Kidney tubule cell (primary cell): Measurements from ENCODE around the gene HSD17B3.
"Not testable (repeated sequence)": the region's sequence is repeated elsewhere in the genome, so short reads cannot be mapped to it uniquely, and the experiment has no call there.

Source experiments
- DNase-seq: peaks from one replicate; pipeline ENCODE4 v3.0.0-alpha.2; 2018; ENCODE audit warnings: low spot score

The HSD17B3 gene

GRCh38 chr9:96193236-96193755, 108.7 kb downstream of the HSD17B3 start:
- DNase-seq, result peak; percentile 49

DNA sequence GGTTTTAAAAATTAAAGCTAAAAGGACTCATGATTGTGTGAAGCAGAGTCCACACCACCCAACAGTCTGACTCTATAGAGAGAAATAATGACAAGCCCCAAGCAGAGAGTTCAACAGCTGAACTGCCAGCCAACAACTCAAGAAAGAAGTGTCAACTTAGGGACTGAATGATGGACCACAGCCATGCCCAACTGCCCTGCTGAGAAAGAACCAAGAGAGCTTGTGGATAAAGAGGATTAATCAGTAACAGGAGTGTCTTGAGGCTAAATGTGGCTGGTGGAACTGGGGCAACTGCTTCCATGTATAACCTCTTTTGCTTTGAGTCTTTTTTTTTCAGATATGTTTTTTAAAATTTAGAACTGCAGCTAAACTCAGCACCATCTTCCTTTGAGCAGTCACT, 109.3 kb downstream of the HSD17B3 start:
- no peak for DNase-seq

GRCh38 chr9:96189995-96190394, 112.0 kb downstream of the HSD17B3 start:
- DNase-seq, result no peak

- DNase-seq, result not testable (repeated sequence)
These were observed 112.4 kb downstream of the HSD17B3 start for GRCh38 chr9:96189581-96189980.

GRCh38 chr9:96188571-96188970, 113.4 kb downstream of the HSD17B3 start:
- DNase-seq, result no peak

- DNase-seq, result no peak
These were observed 114.8 kb downstream of the HSD17B3 start for GRCh38 chr9:96187151-96187555.

DNA sequence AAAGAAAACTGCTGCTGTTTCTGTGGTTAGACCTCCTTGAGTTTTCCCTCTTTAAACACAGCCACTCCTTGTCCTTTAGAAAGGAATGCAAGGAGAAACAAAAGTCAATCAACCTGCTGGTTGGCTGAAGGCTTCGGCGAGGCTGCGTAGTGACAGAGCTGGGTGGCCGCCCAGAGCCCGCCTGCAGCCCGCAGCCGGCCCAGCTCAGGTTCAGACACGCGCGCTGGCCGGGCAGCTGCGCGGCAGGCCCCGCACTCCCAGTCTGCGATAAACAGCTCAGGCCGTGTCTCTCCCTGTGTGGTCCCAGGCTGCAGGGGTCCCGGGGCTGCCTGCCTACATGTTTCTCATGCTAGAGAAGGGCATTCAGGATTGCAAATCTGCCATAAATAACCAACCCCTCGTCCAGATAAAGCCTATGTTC, 115.4 kb downstream of the HSD17B3 start:
- peak; percentile 6 for DNase-seq

- no peak for DNase-seq
These were observed 116.3 kb downstream of the HSD17B3 start for GRCh38 chr9:96185518-96186156.
